Bronchial epithelial cell (primary cell): Measurements from ENCODE around the gene TP53I11. TPM values are rescaled to one million over a fixed set of nuclear protein-coding genes. Genes with fewer than 3 reads are reported as not detected.
A peak's percentile ranks its signal among the peaks of the same experiment; 100 is the strongest.

Experiments
- DNase-seq: peaks from one replicate; pipeline ENCODE4 v3.0.0-alpha.2; 2010; ENCODE audit warnings: low read depth
- FAIRE-seq: peaks from 2 replicates; lab custom pipeline; 2011; peaks lifted over from hg19 to GRCh38; lab: Jason Lieb, UNC
- H3K27me3 ChIP-seq: 2 replicates; pipeline ENCODE4 v1.5.1; 2011; ENCODE audit warnings: low read length; ENCODE audit not compliant: control insufficient read depth, insufficient read depth
- H3K36me3 ChIP-seq: 2 replicates; pipeline ENCODE4 v1.5.1; 2011; ENCODE audit warnings: low read length; ENCODE audit not compliant: control insufficient read depth, insufficient read depth
- H3K4me3 ChIP-seq: 2 replicates; pipeline ENCODE4 v1.5.1; 2011; ENCODE audit warnings: mild to moderate bottlenecking, low read depth, low read length, control low read depth
- CTCF ChIP-seq: IDR thresholded peaks from 2 replicates; pipeline ENCODE4 v1.5.1; 2011; ENCODE audit warnings: mild to moderate bottlenecking, moderate library complexity, low read length, control low read depth, inconsistent platforms; ENCODE audit not compliant: insufficient read depth, severe bottlenecking
- total RNA-seq: library from RNA; depleted of rRNA; stranded (reverse); fragments of >200 nt; gene quantifications from 2 replicates; pipeline ENCODE4 v1.2.1, GENCODE V29; 2014

The TP53I11 gene
- total RNA-seq, 1 donor from 2014 or later = 1.8 TPM

- no peak for FAIRE-seq
- peak; percentile 41 for DNase-seq
- Histone ChIP-seq H3K4me3 (no peak overlapping the region), H3K27me3 (peaks cover 5% of the 10 kb centered on the region), H3K36me3 (no peaks in the 10 kb centered on the region)
- peak; percentile 83 for TF ChIP-seq CTCF
Measured at GRCh38 chr11:44927174-44927661, 23.5 kb downstream of the TP53I11 start.

DNA sequence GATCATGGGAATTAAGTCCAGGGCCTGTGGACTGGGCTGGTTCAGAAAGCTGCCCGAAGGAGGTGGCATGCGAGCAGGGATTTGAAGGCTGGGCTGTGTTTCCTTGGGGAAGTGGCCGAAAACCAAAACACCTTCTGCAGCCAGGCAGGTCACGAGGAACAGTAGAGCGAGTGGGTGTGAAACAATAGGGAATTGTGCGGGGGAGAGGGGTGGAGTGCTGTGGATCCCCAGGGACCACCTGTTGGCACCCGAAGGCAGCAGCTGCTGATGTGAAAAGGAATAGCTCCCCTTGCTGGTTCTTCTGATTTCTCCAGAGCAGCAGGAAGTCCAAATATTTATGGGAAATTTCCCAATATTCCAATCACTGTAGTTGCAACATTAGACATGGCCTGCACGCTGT lies 24.6 kb downstream of the TP53I11 start:
- Histone ChIP-seq H3K36me3 (no peaks in the 10 kb centered on the region), H3K4me3 (no peak overlapping the region), H3K27me3 (peaks cover 1% of the 10 kb centered on the region)
- no peak for DNase-seq
- peak; percentile 18 for FAIRE-seq
- TF ChIP-seq CTCF = no peak

- FAIRE-seq (no peak), DNase-seq (no peak)
- Histone ChIP-seq H3K4me3 (no peak overlapping the region), H3K27me3 (peaks cover 5% of the 10 kb centered on the region), H3K36me3 (no peaks in the 10 kb centered on the region)
- TF ChIP-seq CTCF = no peak
Measured at GRCh38 chr11:44923806-44924205, 26.9 kb downstream of the TP53I11 start.

GRCh38 chr11:44923115-44923514 lies 27.6 kb downstream of the TP53I11 start:
- TF ChIP-seq CTCF = no peak
- no peak for FAIRE-seq
- Histone ChIP-seq H3K36me3 (no peaks in the 10 kb centered on the region), H3K27me3 (peaks cover 5% of the 10 kb centered on the region), H3K4me3 (no peak overlapping the region)
- DNase-seq = no peak

DNA sequence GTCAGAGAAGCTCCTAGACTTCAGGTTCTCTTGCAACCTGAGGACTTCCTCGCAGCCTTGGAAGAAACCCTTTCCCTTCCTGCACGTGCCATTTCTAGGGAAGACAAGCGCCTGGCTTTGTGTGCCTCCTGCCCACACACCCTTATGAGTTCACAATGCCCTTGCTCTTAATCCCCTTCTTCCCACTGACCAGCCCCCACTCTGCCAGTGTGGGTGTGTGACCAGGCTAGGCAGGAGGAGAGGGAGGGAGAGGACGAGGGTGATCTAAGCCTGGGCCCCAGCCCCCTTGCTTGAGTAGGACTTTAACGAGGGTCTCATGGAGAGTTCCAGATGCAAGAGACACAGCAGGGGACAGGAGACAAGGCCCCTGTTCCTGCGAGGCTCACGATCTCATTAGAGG lies 30.2 kb downstream of the TP53I11 start:
- H3K4me3 ChIP-seq = no peak overlapping the region
- TF ChIP-seq CTCF = no peak
- FAIRE-seq (no peak), DNase-seq (no peak)
- H3K36me3 ChIP-seq = no peaks in the 10 kb centered on the region
- H3K27me3 ChIP-seq = peaks cover 4% of the 10 kb centered on the region

DNA sequence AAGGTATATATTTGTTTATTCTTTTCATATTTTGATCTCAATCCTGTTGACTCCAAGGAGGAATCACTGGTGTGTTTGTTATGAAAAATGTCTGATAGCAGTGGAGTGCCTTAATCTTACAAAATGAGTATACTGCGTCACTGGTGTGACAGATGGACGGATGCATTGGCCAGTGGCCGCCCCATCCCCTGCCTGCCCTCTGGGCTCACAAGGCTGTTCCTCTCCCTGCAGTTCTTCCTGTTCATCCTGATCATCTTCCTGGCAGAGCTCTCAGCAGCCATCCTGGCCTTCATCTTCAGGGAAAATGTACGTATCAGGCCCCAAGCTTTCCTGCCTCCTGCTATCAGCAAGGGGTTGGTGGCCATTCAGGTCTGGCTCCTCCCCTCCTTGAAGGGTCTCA lies 32.9 kb downstream of the TP53I11 start:
- Histone ChIP-seq H3K4me3 (no peak overlapping the region), H3K36me3 (no peaks in the 10 kb centered on the region), H3K27me3 (peaks cover 4% of the 10 kb centered on the region)
- no peak for TF ChIP-seq CTCF
- FAIRE-seq (no peak), DNase-seq (no peak)
